NCI-H146 treated with DMSO at 0.1 percent for 48 hours (cell line): ENCODE data around the gene DMRTA2.
"Not testable (repeated sequence)": the region's sequence is repeated elsewhere in the genome, so short reads cannot be mapped to it uniquely, and the experiment has no call there.

Experiments
- DNase-seq: peaks from one replicate; lab custom pipeline; 2025; ENCODE audit not compliant: unreplicated experiment; lab: John Stamatoyannopoulos, UW

The DMRTA2 gene

DNA sequence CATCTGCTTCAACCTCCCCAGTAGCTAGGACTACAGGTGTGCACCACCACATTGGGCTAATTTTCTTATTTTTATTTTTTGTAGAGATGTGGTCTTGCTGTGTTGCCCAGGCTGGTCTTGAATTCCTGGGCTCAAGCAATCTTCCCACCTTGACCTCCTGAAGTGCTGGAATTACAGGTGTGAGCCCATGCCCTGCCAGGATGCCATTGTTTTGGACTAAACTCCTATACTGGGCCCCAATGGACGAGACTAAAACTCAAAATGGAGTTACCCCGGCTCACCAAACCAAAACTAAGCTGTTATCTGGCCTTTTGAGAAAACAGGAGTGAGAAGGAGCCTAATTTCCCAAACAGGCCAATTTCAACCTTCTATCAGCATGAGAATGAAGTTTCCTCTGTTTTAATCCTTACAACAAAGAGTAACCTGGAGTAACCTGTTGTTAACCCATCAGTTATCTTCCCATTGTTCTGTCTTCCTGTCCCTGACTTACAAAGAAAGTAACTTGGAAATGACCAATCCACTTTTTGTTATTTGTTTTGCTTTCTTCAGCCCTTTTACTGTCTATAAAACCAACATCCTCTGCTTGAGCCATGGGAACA lies 29.6 kb downstream of the DMRTA2 start:
- DNase-seq, result no peak

- not testable (repeated sequence) for DNase-seq
Observed at GRCh38 chr1:50381551-50381950, 41.7 kb downstream of the DMRTA2 start.

- DNase-seq, result no peak
Observed at GRCh38 chr1:50378770-50379169, 44.5 kb downstream of the DMRTA2 start.

DNA sequence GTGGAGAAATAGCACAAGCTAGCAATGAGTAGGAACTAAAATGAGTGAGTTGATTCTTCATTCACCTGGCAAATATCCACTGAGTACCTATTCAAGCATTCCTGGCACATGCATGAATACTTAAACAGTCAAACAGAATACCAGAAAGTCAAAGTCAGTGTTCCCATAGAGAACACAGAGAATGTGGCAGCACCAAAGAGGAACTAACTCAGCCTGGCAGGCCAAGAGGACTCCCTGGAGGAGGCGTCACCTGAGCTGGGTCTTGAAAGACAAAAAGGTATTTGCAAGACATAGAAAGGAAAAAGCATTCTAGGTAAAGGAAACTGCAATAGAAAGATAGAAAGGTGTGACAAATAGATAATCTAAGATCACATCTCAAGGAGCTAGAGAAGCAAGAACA lies 49.7 kb downstream of the DMRTA2 start:
- no peak for DNase-seq

DNA sequence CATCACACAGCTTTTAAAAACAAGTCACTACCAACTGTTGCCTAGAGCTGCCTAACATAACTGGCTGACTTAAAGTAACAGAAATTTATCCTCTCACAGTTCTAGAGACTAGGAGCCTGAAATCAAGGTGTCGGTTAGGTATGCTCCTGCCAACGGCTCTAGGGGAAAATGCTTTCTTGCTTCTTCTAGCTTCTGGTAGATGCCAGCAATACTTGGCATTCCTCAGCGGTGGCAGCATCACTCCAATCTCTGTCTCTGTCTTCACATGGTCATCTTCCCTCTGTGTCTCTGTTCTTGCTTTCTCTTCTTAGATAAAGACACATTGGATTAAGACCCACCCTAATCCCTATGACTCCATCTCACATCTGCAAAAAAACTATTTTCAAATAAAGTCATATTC lies 51.5 kb downstream of the DMRTA2 start:
- no peak for DNase-seq

GRCh38 chr1:50369830-50370229 lies 53.4 kb downstream of the DMRTA2 start:
- peak; percentile 15 for DNase-seq

- no peak for DNase-seq
Observed at GRCh38 chr1:50369008-50369634, 54.1 kb downstream of the DMRTA2 start.

DNA sequence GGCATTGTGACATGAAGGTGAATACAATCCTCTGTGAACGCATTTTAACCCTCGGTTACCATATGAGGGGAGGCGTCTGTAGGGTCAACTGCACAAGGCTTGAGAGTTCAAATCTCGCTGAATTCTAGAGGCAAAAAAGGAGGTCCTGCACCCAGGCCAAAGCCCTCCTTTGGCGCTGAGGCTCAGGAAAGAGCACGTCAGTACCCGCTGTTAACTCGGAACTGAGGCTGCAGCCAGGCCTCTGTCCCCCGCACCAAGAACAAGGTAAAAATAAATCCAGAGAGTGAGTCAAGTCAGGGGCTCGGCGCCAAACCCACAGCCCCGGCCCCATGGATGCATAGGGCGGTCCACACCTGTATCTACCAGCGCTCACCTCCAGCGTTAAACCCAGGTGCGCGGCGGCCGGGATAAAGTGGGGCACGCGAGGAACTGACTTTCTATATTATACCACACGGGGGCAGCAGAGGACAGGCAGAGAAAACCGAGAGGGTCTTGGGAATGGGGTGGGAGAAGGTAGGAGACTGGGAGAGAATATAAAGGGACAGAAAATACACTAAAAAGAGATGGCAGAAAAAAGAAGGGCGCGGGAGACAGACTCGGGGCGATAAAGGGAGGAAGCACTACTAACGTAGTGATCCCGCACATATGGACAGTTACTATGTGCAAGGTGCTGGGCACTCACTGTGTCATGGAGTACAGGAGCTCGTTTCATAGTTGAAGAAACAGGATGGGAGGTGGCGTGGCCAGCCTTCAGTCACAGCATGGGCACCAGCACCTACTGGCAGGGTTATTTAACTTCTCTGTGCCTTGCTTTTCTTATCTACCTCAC lies 54.9 kb downstream of the DMRTA2 start:
- DNase-seq, result peak; percentile 45
